ENCODE measurements around the gene CUL3. TPM values are rescaled to one million over a fixed set of nuclear protein-coding genes. Genes with fewer than 3 reads are reported as not detected.

Gene CUL3
- total and polyA plus RNA-seq, 2 experiments from 2014 or later, result 66.4 to 79.0 TPM

DNA sequence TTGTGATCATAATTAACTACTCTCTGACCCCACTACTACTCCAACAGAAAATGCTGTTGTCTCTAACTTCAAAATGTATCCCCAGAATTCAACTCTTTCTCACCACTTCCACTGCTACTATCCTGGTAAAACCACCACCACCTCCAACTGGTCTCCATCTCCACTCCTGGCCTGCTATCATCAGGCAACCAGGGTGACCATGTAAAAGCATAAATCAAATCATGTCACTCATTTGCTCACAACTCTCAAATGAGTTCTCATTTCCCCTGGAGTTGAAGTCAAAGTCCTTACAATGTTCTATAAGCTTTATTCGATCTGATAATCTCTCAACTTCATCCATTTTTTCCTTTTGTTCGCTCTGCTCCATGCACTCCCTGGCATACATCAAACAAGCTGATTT, 24.6 kb downstream of the CUL3 start:
- Histone ChIP-seq H3K4me1 (ENCODE audit: insufficient read depth) (no peaks in the 10 kb centered on the region), H3K36me3 (replicated peaks; ENCODE audit: insufficient read depth, low read depth) (no peaks in the 10 kb centered on the region), H3K27me3 (no peaks in the 10 kb centered on the region), H3K4me3 (no peak overlapping the region), H4K20me1 (ENCODE audit: insufficient read depth, poor library complexity, severe bottlenecking) (peaks cover 96% of the 10 kb centered on the region), H3K9me3 (ENCODE audit: low read depth) (no peaks in the 10 kb centered on the region), H3K27ac (no peak overlapping the region), H2AFZ (no peak overlapping the region), H3K9me2 (replicated peaks; ENCODE audit: insufficient read depth) (no peaks in the 10 kb centered on the region), H3K4me2 (no peak overlapping the region), H3K79me2 (peaks cover 100% of the 10 kb centered on the region)
- no peak for DNase-seq (ENCODE audit: low spot score)
- TF ChIP-seq CTCF (IDR thresholded peaks at IDR 0.05; ENCODE audit: poor library complexity) (no peak), EZH2phosphoT487 (IDR thresholded peaks at IDR 0.05; ENCODE audit: low read depth, severe bottlenecking, unreplicated experiment) (no peak), EZH2 (IDR thresholded peaks at IDR 0.05; ENCODE audit: borderline replicate concordance) (no peak)
- WGBS (ENCODE audit: low lambda C conversion rate, missing lambda C conversion rate), result 98% methylated on average over 2 of the region's 2 CpGs

DNA sequence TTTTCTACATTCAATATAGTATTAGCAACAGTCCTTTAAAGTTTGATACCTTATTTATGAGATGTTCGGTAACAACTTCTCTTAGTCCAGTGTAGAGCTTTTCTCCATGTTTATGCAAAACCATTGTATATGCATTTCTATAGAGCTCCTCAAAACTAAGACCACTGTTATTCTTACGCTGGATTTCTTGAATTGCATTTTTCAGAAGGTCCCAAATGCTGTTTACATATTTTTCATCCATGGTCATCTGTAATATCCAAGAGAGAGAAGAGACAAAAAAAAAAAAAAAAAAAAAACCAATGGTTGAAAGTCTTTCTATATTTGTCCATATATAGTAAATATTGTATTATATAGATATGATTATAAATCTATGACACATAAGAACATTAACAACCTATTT, 27.6 kb downstream of the CUL3 start:
- Histone ChIP-seq H4K20me1 (ENCODE audit: insufficient read depth, poor library complexity, severe bottlenecking) (peaks cover 82% of the 10 kb centered on the region), H3K4me3 (no peak overlapping the region), H3K4me1 (ENCODE audit: insufficient read depth) (no peaks in the 10 kb centered on the region), H3K27me3 (no peaks in the 10 kb centered on the region), H3K9me3 (ENCODE audit: low read depth) (no peaks in the 10 kb centered on the region), H3K4me2 (no peak overlapping the region), H3K36me3 (replicated peaks; ENCODE audit: insufficient read depth, low read depth) (no peaks in the 10 kb centered on the region), H3K79me2 (peaks cover 100% of the 10 kb centered on the region), H3K9me2 (replicated peaks; ENCODE audit: insufficient read depth) (no peaks in the 10 kb centered on the region), H2AFZ (no peak overlapping the region), H3K27ac (no peak overlapping the region)
- no peak for DNase-seq (ENCODE audit: low spot score)
- no peak for TF ChIP-seq CTCF (IDR thresholded peaks at IDR 0.05; ENCODE audit: poor library complexity)
- no peak for TF ChIP-seq EZH2phosphoT487 (IDR thresholded peaks at IDR 0.05; ENCODE audit: low read depth, severe bottlenecking, unreplicated experiment)
- TF ChIP-seq EZH2 (IDR thresholded peaks at IDR 0.05; ENCODE audit: borderline replicate concordance), result no peak
- WGBS (ENCODE audit: low lambda C conversion rate, missing lambda C conversion rate), result 96% methylated on average over 2 of the region's 2 CpGs

- H3K4me1 ChIP-seq (ENCODE audit: insufficient read depth), result no peaks in the 10 kb centered on the region
- H3K27me3 ChIP-seq, result no peaks in the 10 kb centered on the region
- H3K27ac ChIP-seq, result no peak overlapping the region
- no peak overlapping the region for H3K4me2 ChIP-seq
- H3K9me3 ChIP-seq (ENCODE audit: low read depth), result no peaks in the 10 kb centered on the region
- H3K4me3 ChIP-seq, result no peak overlapping the region
- H2AFZ ChIP-seq, result no peak overlapping the region
- no peak for TF ChIP-seq EZH2 (IDR thresholded peaks at IDR 0.05; ENCODE audit: borderline replicate concordance)
- no peak for TF ChIP-seq EZH2phosphoT487 (IDR thresholded peaks at IDR 0.05; ENCODE audit: low read depth, severe bottlenecking, unreplicated experiment)
- TF ChIP-seq CTCF (IDR thresholded peaks at IDR 0.05; ENCODE audit: poor library complexity), result no peak
- H3K9me2 ChIP-seq (replicated peaks; ENCODE audit: insufficient read depth), result no peaks in the 10 kb centered on the region
- H3K36me3 ChIP-seq (replicated peaks; ENCODE audit: insufficient read depth, low read depth), result no peaks in the 10 kb centered on the region
- peaks cover 100% of the 10 kb centered on the region for H3K79me2 ChIP-seq
- H4K20me1 ChIP-seq (ENCODE audit: insufficient read depth, poor library complexity, severe bottlenecking), result peaks cover 77% of the 10 kb centered on the region
- no peak for DNase-seq (ENCODE audit: low spot score)
These were observed 28.8 kb downstream of the CUL3 start for GRCh38 chr2:224556381-224556780.

GRCh38 chr2:224555823-224556366, 29.3 kb downstream of the CUL3 start:
- no peak for TF ChIP-seq EZH2 (IDR thresholded peaks at IDR 0.05; ENCODE audit: borderline replicate concordance)
- Histone ChIP-seq H3K4me2 (no peak overlapping the region), H3K4me3 (no peak overlapping the region), H3K4me1 (ENCODE audit: insufficient read depth) (no peaks in the 10 kb centered on the region), H3K79me2 (peaks cover 100% of the 10 kb centered on the region), H3K36me3 (replicated peaks; ENCODE audit: insufficient read depth, low read depth) (no peaks in the 10 kb centered on the region), H2AFZ (no peak overlapping the region), H3K9me2 (replicated peaks; ENCODE audit: insufficient read depth) (no peaks in the 10 kb centered on the region), H3K27ac (no peak overlapping the region), H3K27me3 (no peaks in the 10 kb centered on the region), H3K9me3 (ENCODE audit: low read depth) (no peaks in the 10 kb centered on the region), H4K20me1 (ENCODE audit: insufficient read depth, poor library complexity, severe bottlenecking) (peaks cover 72% of the 10 kb centered on the region)
- no peak for DNase-seq (ENCODE audit: low spot score)
- WGBS (ENCODE audit: low lambda C conversion rate, missing lambda C conversion rate), result 84% methylated on average over 4 of the region's 4 CpGs

All from hepatocyte (in vitro differentiated cells).